ENCODE results near the gene TUBB. TPM values are rescaled to one million over a fixed set of nuclear protein-coding genes. Genes with fewer than 3 reads are reported as not detected.
"Not testable (repeated sequence)": the region's sequence is repeated elsewhere in the genome, so short reads cannot be mapped to it uniquely, and the experiment has no call there.

The TUBB gene
- total RNA-seq, 6 experiments from 2014 or later: 150 to 268 (median 241) TPM

GRCh38 chr6:30719356-30719755 is 796 bp upstream of the TUBB start:
- intact Hi-C loops (cut with DNase I): no loop called here
- 15% methylated on average over 8 of the region's 8 CpGs for WGBS (ENCODE audit: insufficient coverage, low coverage, low lambda C conversion rate, missing lambda C conversion rate)
- DNase-seq (peak in 1 of 3 donors; percentile 24), ATAC-seq (no peak)
- Histone ChIP-seq H3K27me3 (no peaks in the 10 kb centered on the region), H3K4me3 (peak overlapping the region; percentile 84 to 94 (median 91)), H3K9me3 (no peaks in the 10 kb centered on the region), H3K36me3 (peaks cover 5 to 22% (median 14%) of the 10 kb centered on the region in 4 donors), H3K27ac (peak overlapping the region; percentile 45 to 90 (median 77)), H3K4me1 (peaks cover 0 to 41% (median 16%) of the 10 kb centered on the region in 4 donors)
- TF ChIP-seq POLR2A (IDR thresholded peaks at IDR 0.05) (no peak), CTCF (IDR thresholded peaks at IDR 0.05) (no peak)

GRCh38 chr6:30720738-30721197 is 616 bp downstream of the TUBB start:
- Histone ChIP-seq H3K4me3 (peak overlapping the region; percentile 84 to 94 (median 91)), H3K4me1 (peaks cover 0 to 41% (median 16%) of the 10 kb centered on the region in 4 donors), H3K27ac (peak overlapping the region; percentile 81 to 91 (median 90)), H3K9me3 (no peaks in the 10 kb centered on the region), H3K36me3 (peaks cover 9 to 34% (median 19%) of the 10 kb centered on the region in 4 donors), H3K27me3 (no peaks in the 10 kb centered on the region)
- ATAC-seq (peak; percentile 18 to 25 (median 24)), DNase-seq (peak; percentile 81 to 85 (median 83))
- TF ChIP-seq CTCF (IDR thresholded peaks at IDR 0.05): no peak
- no peak for TF ChIP-seq POLR2A (IDR thresholded peaks at IDR 0.05)
- WGBS (ENCODE audit: insufficient coverage, low coverage, low lambda C conversion rate, missing lambda C conversion rate): under 1% methylated on average over 22 of the region's 29 CpGs
- intact Hi-C loops (cut with DNase I): no loop called here

GRCh38 chr6:30721198-30722024 is 1.3 kb downstream of the TUBB start:
- ATAC-seq: peak; percentile 60 to 70 (median 65)
- peak; percentile 93 to 94 (median 93) for DNase-seq
- H3K27me3 ChIP-seq: no peaks in the 10 kb centered on the region
- peak overlapping the region; percentile 88 to 94 (median 91) for H3K4me3 ChIP-seq
- H3K36me3 ChIP-seq: peaks cover 9 to 34% (median 19%) of the 10 kb centered on the region in 4 donors
- no peaks in the 10 kb centered on the region for H3K9me3 ChIP-seq
- TF ChIP-seq CTCF (IDR thresholded peaks at IDR 0.05) (peak; percentile 38 to 64 (median 46)), POLR2A (IDR thresholded peaks at IDR 0.05) (no peak)
- H3K4me1 ChIP-seq: peaks cover 0 to 35% (median 16%) of the 10 kb centered on the region in 4 donors
- intact Hi-C loops (cut with DNase I): loop anchor here in 1 of 2 donors (2.0 kb wide), 1 partner anchor 43 kb away; no protein-coding TSS in a partner anchor
- peak overlapping the region; percentile 81 to 91 (median 90) for H3K27ac ChIP-seq
- WGBS (ENCODE audit: insufficient coverage, low coverage, low lambda C conversion rate, missing lambda C conversion rate): under 1% methylated on average over 13 of the region's 71 CpGs

GRCh38 chr6:30722025-30722279 is 1.8 kb downstream of the TUBB start:
- peaks cover 9 to 34% (median 20%) of the 10 kb centered on the region in 4 donors for H3K36me3 ChIP-seq
- not testable (repeated sequence) for ATAC-seq, H3K9me3 ChIP-seq, H3K27me3 ChIP-seq
- peak overlapping the region; percentile 88 to 94 (median 91) for H3K4me3 ChIP-seq
- WGBS (ENCODE audit: insufficient coverage, low coverage, low lambda C conversion rate, missing lambda C conversion rate): 2% methylated on average over 7 of the region's 10 CpGs
- intact Hi-C loops (cut with DNase I): loop anchor here in 1 of 2 donors (2.0 kb wide), 1 partner anchor 43 kb away; no protein-coding TSS in a partner anchor
- H3K4me1 ChIP-seq: peaks cover 0 to 31% (median 16%) of the 10 kb centered on the region in 4 donors
- H3K27ac ChIP-seq: peak overlapping the region; percentile 43 to 90 (median 71)
- peak in 1 of 3 donors; percentile 57 for DNase-seq

Data from right lobe of liver (tissue), 6 donors.